WTC11 (cell line): ENCODE results near the gene ANO1. TPM values are rescaled to one million over a fixed set of nuclear protein-coding genes. Genes with fewer than 3 reads are reported as not detected.
A peak's percentile ranks its signal among the peaks of the same experiment; 100 is the strongest.

Experiments used
- ATAC-seq: fragments of 200-7000 bp; cut with Tn5 transposase; 2 replicates; pipeline ENCODE4 v1.10.0; 2021; ENCODE audit warnings: mild to moderate bottlenecking, moderate library complexity
- CTCF ChIA-PET: fragments of 300-600 bp; sonication (Branson Sonifier 250); formaldehyde crosslinking; loops from one replicate; lab custom pipeline; 2021; ENCODE audit warnings: antibody characterized with exemption; lab: Charles Lee
- POLR2A ChIA-PET: fragments of 350-600 bp; sonication (Branson Sonifier 250); formaldehyde crosslinking; loops from one replicate; lab custom pipeline; 2021; ENCODE audit warnings: antibody characterized with exemption; lab: Charles Lee
- DNase-seq: peaks from one replicate; pipeline ENCODE4 v3.0.0; 2021; ENCODE audit warnings: low spot score
- H3K27ac Mint-ChIP-seq: 2 replicates; pipeline ENCODE4 v1.8.0; 2021; ENCODE audit warnings: mixed read lengths
- H3K27me3 Mint-ChIP-seq: 2 replicates; pipeline ENCODE4 v1.8.0; 2021; ENCODE audit warnings: low read depth, mild to moderate bottlenecking, moderate library complexity, mixed read lengths
- H3K36me3 Mint-ChIP-seq: 2 replicates; pipeline ENCODE4 v1.8.0; 2021; ENCODE audit warnings: mixed read lengths
- H3K4me1 Mint-ChIP-seq: 2 replicates; pipeline ENCODE4 v1.8.0; 2022; ENCODE audit warnings: mixed read lengths
- H3K4me3 Mint-ChIP-seq: 2 replicates; pipeline ENCODE4 v1.8.0; 2021; ENCODE audit warnings: mild to moderate bottlenecking, moderate library complexity, mixed read lengths
- H3K9me3 Mint-ChIP-seq: 2 replicates; pipeline ENCODE4 v1.8.0; 2021; ENCODE audit warnings: mixed read lengths
- ATF1 ChIP-seq: sonication (generic); formaldehyde crosslinking; IDR thresholded peaks from 2 replicates; pipeline ENCODE4 v1.8.1; 2023; ENCODE audit warnings: mild to moderate bottlenecking, moderate library complexity, missing genetic modification reagents
- CBFB ChIP-seq: sonication (generic); formaldehyde crosslinking; IDR thresholded peaks from 2 replicates; pipeline ENCODE4 v1.8.1; 2022; ENCODE audit warnings: mild to moderate bottlenecking, low read depth, missing genetic modification reagents
- CTCF ChIP-seq: fragments of 200-600 bp; IDR thresholded peaks from 2 replicates; pipeline ENCODE4 v1.8.0; 2022; ENCODE audit warnings: antibody characterized with exemption
- ETV6 ChIP-seq: sonication (generic); formaldehyde crosslinking; IDR thresholded peaks from 2 replicates; pipeline ENCODE4 v1.8.1; 2022; ENCODE audit warnings: mild to moderate bottlenecking, missing genetic modification reagents
- GTF2I ChIP-seq: fragments of 250-450 bp; sonication (Bioruptor Pico); conservative IDR thresholded peaks from 2 replicates; pipeline ENCODE4 v1.4.0; 2021; ENCODE audit warnings: mild to moderate bottlenecking
- HMGA2 ChIP-seq: fragments of 250-450 bp; sonication (Bioruptor Pico); IDR thresholded peaks from 2 replicates; pipeline ENCODE4 v1.4.0; 2021; ENCODE audit warnings: mild to moderate bottlenecking, moderate library complexity
- IRF2 ChIP-seq: sonication (generic); formaldehyde crosslinking; IDR thresholded peaks from 2 replicates; pipeline ENCODE4 v1.8.0; 2022; ENCODE audit warnings: low read depth, missing genetic modification reagents, borderline replicate concordance
- JAZF1 ChIP-seq: fragments of 250-450 bp; sonication (Bioruptor Pico); IDR thresholded peaks from 2 replicates; pipeline ENCODE4 v1.9.0; 2021; ENCODE audit warnings: moderate library complexity, mild to moderate bottlenecking, inconsistent platforms
- JUN ChIP-seq: sonication (generic); formaldehyde crosslinking; IDR thresholded peaks from 2 replicates; pipeline ENCODE4 v1.8.0; 2023; ENCODE audit warnings: mild to moderate bottlenecking, missing genetic modification reagents
- MYBL2 ChIP-seq: sonication (generic); formaldehyde crosslinking; IDR thresholded peaks from 2 replicates; pipeline ENCODE4 v1.8.1; 2023; ENCODE audit warnings: mild to moderate bottlenecking, moderate library complexity, missing genetic modification reagents
- NFATC4 ChIP-seq: fragments of 250-450 bp; sonication (Bioruptor Pico); IDR thresholded peaks from 2 replicates; pipeline ENCODE4 v1.9.0; 2021; ENCODE audit warnings: mild to moderate bottlenecking
- NR3C1 ChIP-seq: sonication (generic); formaldehyde crosslinking; conservative IDR thresholded peaks from 2 replicates; pipeline ENCODE4 v1.8.1; 2023; ENCODE audit warnings: low read depth, mild to moderate bottlenecking, missing genetic modification reagents
- OVOL2 ChIP-seq: fragments of 250-450 bp; sonication (Bioruptor Pico); IDR thresholded peaks from 2 replicates; pipeline ENCODE4 v1.9.0; 2021; ENCODE audit warnings: mild to moderate bottlenecking, borderline replicate concordance
- RORB ChIP-seq: fragments of 250-450 bp; sonication (Bioruptor Pico); IDR thresholded peaks from 2 replicates; pipeline ENCODE4 v1.9.0; 2021; ENCODE audit warnings: mild to moderate bottlenecking
- SMAD4 ChIP-seq: sonication (generic); formaldehyde crosslinking; IDR thresholded peaks from 2 replicates; pipeline ENCODE4 v1.8.0; 2022; ENCODE audit warnings: mild to moderate bottlenecking, missing genetic modification reagents
- TEAD1 ChIP-seq: sonication (generic); formaldehyde crosslinking; IDR thresholded peaks from 2 replicates; pipeline ENCODE4 v1.8.0; 2022; ENCODE audit warnings: mild to moderate bottlenecking, missing genetic modification reagents
- TEAD4 ChIP-seq: sonication (generic); formaldehyde crosslinking; IDR thresholded peaks from 2 replicates; pipeline ENCODE4 v1.8.0; 2022; ENCODE audit warnings: mild to moderate bottlenecking, missing genetic modification reagents
- TP53 ChIP-seq: sonication (generic); formaldehyde crosslinking; IDR thresholded peaks from 2 replicates; pipeline ENCODE4 v1.8.1; 2023; ENCODE audit warnings: mild to moderate bottlenecking, missing genetic modification reagents
- ZNF121 ChIP-seq: sonication (generic); formaldehyde crosslinking; IDR thresholded peaks from 2 replicates; pipeline ENCODE4 v1.8.0; 2023; ENCODE audit warnings: missing genetic modification reagents
- ZNF263 ChIP-seq: sonication (generic); formaldehyde crosslinking; IDR thresholded peaks from 2 replicates; pipeline ENCODE4 v1.8.1; 2022; ENCODE audit warnings: low read depth, mild to moderate bottlenecking, moderate library complexity, missing genetic modification reagents
- ZNF416 ChIP-seq: fragments of 250-450 bp; sonication (Bioruptor Pico); IDR thresholded peaks from 2 replicates; pipeline ENCODE4 v1.9.0; 2021; ENCODE audit warnings: mild to moderate bottlenecking, inconsistent platforms
- ZNF532 ChIP-seq: fragments of 250-450 bp; sonication (Bioruptor Pico); IDR thresholded peaks from 2 replicates; pipeline ENCODE4 v1.9.0; 2021; ENCODE audit warnings: mild to moderate bottlenecking, borderline replicate concordance
- total RNA-seq: library from RNA; stranded (reverse); gene quantifications from 3 replicates; pipeline ENCODE4 v1.2.3, GENCODE V29; 2021
- TF ChIP-seq, protein P1 (sequence below): fragments of 250-450 bp; sonication (Bioruptor Pico); conservative IDR thresholded peaks from 2 replicates; pipeline ENCODE4 v1.9.0; 2021; ENCODE audit warnings: mild to moderate bottlenecking
- TF ChIP-seq, protein P2 (sequence below): sonication (generic); formaldehyde crosslinking; IDR thresholded peaks from 2 replicates; pipeline ENCODE4 v1.8.1; 2022; ENCODE audit warnings: low read depth, mild to moderate bottlenecking, moderate library complexity, missing genetic modification reagents, borderline replicate concordance
- TF ChIP-seq, protein P3 (sequence below): sonication (generic); formaldehyde crosslinking; IDR thresholded peaks from 2 replicates; pipeline ENCODE4 v1.8.0; 2022; ENCODE audit warnings: mild to moderate bottlenecking, missing genetic modification reagents

ANO1 gene
- total RNA-seq, 1 experiment from 2014 or later = 4.1 TPM

GRCh38 chr11:70108250-70108649, 30.1 kb downstream of the ANO1 start (continued):
- TF ChIP-seq ATF1 (no peak), ZNF416 (CRISPR knock-in tag) (no peak), TP53 (CRISPR knock-in tag) (no peak), HMGA2 (no peak), RORB (no peak), CTCF (no peak)
- TF ChIP-seq, protein P1, sequence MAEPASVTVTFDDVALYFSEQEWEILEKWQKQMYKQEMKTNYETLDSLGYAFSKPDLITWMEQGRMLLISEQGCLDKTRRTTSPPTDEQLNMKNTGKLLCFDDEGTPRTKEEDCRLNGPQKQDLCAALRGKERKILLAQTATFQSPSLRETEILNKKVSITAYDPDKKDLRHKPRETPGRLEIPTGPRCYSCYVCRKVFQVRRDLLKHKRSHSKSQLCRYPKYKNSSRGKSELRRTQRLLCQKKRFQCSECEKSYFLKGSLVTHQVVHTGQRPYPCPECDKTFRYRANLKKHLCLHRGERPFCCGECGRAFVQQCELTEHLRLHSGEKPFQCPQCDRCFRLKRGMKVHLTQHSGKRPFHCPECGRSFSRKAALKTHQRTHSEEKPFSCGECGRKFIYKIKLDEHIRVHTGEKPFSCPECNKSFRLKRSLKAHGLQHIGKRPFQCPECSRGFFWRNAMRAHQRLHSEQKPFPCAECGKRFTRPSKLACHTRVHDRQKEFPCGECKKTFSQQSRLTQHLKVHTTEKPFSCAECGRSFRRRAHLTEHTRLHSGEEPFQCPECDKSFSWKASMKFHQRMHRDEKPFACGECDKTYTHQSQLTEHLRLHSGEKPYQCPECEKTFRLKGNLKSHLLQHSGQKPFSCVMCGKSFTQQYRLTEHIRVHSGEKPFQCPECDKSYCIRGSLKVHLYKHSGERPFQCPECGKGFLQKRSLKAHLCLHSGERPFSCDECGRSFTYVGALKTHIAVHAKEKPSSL (CRISPR knock-in tag) = no peak

GRCh38 chr11:70109006-70109405, 30.9 kb downstream of the ANO1 start:
- POLR2A ChIA-PET = interaction anchor here (0.5 kb wide), 1 partner anchor 112 kb away, joined by 4 read pairs; no protein-coding TSS in a partner anchor
- DNase-seq (no peak), ATAC-seq (no peak)
- no peaks in the 10 kb centered on the region for H3K9me3 Mint-ChIP-seq
- no peaks in the 10 kb centered on the region for H3K36me3 Mint-ChIP-seq
- H3K27ac Mint-ChIP-seq = 0 out of 2 replicates have a peak overlapping the region, but pooled peaks have one; percentile 41
- TF ChIP-seq ZNF263 = no peak
- no peak for TF ChIP-seq TEAD1 (CRISPR knock-in tag)
- no peak for TF ChIP-seq NFATC4 (CRISPR knock-in tag)
- TF ChIP-seq JUN (CRISPR knock-in tag) = no peak
- no peak for TF ChIP-seq MYBL2
- TF ChIP-seq ZNF416 (CRISPR knock-in tag) = no peak
- no peaks in the 10 kb centered on the region for H3K27me3 Mint-ChIP-seq
- H3K4me1 Mint-ChIP-seq = peaks cover 22% of the 10 kb centered on the region
- CTCF ChIA-PET = interaction anchor here (0.6 to 1.2 kb wide), 5 partner anchors 22 to 495 kb away, joined by 3 to 4 read pairs (median 3); no protein-coding TSS in a partner anchor
- no peak overlapping the region for H3K4me3 Mint-ChIP-seq

- ChIA-PET POLR2A (no interaction called here), CTCF (no interaction called here)
- H3K4me1 Mint-ChIP-seq = peaks cover 16% of the 10 kb centered on the region
- H3K9me3 Mint-ChIP-seq = no peaks in the 10 kb centered on the region
- H3K4me3 Mint-ChIP-seq = no peak overlapping the region
- no peaks in the 10 kb centered on the region for H3K36me3 Mint-ChIP-seq
- H3K27me3 Mint-ChIP-seq = no peaks in the 10 kb centered on the region
- no peak for ATAC-seq
- H3K27ac Mint-ChIP-seq = no peak overlapping the region
- no peak for DNase-seq
- TF ChIP-seq ZNF121 = no peak
- TF ChIP-seq NFATC4 (CRISPR knock-in tag) = no peak
- no peak for TF ChIP-seq TEAD4 (CRISPR knock-in tag)
- TF ChIP-seq, protein P2, sequence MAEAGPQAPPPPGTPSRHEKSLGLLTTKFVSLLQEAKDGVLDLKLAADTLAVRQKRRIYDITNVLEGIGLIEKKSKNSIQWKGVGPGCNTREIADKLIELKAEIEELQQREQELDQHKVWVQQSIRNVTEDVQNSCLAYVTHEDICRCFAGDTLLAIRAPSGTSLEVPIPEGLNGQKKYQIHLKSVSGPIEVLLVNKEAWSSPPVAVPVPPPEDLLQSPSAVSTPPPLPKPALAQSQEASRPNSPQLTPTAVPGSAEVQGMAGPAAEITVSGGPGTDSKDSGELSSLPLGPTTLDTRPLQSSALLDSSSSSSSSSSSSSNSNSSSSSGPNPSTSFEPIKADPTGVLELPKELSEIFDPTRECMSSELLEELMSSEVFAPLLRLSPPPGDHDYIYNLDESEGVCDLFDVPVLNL (CRISPR knock-in tag) = no peak
- no peak for TF ChIP-seq GTF2I
- TF ChIP-seq OVOL2 (CRISPR knock-in tag) = no peak
- TF ChIP-seq, protein P3, sequence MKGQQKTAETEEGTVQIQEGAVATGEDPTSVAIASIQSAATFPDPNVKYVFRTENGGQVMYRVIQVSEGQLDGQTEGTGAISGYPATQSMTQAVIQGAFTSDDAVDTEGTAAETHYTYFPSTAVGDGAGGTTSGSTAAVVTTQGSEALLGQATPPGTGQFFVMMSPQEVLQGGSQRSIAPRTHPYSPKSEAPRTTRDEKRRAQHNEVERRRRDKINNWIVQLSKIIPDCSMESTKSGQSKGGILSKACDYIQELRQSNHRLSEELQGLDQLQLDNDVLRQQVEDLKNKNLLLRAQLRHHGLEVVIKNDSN = no peak
- TF ChIP-seq ZNF532 (CRISPR knock-in tag) = no peak
- TF ChIP-seq JUN (CRISPR knock-in tag) = no peak
- TF ChIP-seq IRF2 = no peak
- no peak for TF ChIP-seq ETV6 (CRISPR knock-in tag)
- TF ChIP-seq CBFB = no peak
- no peak for TF ChIP-seq NR3C1
- no peak for TF ChIP-seq SMAD4
- TF ChIP-seq JAZF1 = no peak
Observed at GRCh38 chr11:70109903-70110302, 31.8 kb downstream of the ANO1 start.
